ENCODE data around the gene RCVRN.
"Not testable (repeated sequence)": the region's sequence is repeated elsewhere in the genome, so short reads cannot be mapped to it uniquely, and the experiment has no call there.

RCVRN gene

DNA sequence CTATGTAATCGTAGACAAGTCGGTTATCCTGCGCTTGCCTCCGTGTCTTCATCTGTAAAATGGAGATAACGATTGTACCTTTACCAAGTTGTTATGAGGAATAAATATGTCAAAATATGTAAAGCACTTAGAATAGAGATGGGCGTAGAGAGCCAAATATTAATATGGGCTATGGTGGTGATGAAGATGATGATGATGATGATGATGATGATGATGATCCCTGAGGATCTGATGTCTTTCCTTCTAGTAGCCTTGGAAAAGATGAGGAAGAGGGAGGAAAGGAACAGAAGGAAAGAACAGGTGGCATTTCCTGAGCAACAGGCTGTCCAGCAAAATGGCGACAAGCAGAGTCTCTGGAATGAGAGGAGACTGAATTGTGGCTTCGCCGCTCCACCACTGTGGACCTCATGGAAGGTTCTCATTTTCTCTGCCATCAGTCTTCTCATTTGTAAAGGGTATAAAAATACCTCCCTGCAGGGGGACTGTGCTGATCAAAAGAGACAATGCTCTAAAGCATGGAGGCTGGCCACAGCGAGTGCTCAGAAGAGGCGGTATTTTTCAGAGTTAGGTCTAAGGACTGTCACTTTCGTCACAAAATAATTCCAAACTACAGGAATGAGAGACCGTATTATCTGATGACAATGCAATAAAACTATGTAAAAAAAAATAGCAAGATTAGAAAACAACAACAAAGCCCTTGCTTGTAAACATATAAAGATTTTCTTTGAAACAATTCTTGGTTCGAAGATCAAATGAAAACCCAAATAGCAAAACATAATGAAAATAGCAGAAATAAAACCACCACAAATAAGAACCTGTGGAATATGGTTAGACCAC is 17.2 kb upstream of the RCVRN start:
- DNase-seq (ENCODE audit: low read depth in 2 of 2, low spot score in 1 of 2) = no peak

DNA sequence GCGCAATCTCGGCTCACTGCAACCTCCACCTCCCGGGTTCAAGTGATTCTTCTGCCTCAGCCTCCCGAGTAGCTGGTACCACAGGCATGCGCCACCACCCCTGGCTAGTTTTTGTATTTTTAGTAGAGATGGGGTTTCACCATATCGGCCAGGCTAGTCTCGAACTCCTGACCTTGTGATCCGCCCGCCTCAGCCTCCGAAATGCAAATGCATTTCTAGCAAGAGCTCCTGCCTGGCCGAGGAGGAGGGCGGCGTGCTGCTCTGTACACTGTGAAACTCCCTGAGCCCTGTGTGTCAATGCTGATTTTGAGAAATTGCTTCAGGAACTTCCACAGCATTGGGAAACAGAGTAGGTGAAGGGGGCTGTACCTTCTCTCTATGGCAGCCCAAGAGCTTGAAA is 16.1 kb upstream of the RCVRN start:
- not testable (repeated sequence) for DNase-seq (ENCODE audit: low read depth in 2 of 2, low spot score in 1 of 2)

DNA sequence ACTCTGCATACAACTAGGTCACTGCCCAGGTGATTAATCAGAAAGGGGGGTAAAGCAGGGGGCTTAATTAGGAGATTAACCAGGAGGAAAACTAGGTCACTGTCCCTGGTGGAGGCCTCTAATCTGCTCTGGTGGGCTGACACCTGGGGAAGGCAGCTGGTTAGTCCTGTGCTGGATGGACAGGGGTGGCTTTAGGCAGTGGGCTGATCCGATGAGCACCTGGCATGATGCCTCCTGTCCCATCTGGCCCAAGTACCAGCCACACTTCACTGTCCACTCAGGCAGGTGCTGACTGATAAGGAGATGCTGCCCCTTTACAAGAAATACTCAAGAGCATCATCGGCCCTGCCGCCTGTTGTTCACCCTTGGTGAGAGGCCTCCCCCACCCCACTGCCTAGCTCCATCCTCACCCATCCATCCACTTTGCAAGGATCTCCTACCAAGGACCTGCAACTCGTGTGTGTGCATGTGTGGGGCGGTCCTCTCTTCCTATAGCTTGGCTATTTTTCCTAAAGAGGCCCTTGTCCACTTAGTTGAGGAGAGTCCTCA is 13.8 kb upstream of the RCVRN start:
- DNase-seq (ENCODE audit: low read depth in 2 of 2, low spot score in 1 of 2) = no peak

DNA sequence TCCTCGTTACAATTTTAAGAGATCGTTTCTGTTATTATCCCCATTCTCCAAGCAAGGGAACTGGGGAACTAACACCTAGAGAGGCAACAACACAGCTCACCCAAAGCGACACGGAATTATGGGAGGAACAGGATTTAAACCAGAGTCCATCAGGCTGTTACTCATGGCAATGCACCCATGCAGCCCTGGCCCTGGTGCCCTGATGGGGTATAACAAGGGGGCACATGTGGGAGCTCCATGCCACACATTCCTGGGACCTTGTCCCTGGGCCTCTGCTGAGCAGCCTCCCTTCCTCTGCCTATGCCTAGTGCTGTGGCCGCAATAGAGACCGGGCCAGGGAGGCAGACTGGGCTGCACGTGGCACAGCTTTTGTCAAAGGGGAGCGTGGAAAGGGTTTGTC is 13.3 kb upstream of the RCVRN start:
- no peak for DNase-seq (ENCODE audit: low read depth in 2 of 2, low spot score in 1 of 2)

DNA sequence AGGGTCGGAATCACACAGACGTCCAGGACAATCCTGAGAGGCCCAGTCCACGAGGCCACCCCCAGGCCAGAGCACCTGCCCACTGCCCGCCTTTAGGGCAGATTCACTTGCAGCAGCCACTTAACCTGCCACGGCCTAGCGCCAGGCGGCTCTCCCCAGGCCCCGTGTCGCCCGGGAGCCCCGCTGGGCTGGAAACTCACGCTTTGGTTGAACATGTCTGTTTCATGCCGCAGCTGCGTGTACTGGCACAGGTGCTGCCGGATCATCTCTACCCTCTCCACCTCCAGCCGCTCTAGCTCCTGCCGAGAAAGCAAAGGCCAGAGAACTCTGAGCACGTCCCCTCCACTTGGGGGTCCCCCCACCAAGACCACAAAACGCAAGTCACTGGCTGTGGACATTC is 12.7 kb upstream of the RCVRN start:
- DNase-seq (ENCODE audit: low read depth in 2 of 2, low spot score in 1 of 2) = no peak

DNA sequence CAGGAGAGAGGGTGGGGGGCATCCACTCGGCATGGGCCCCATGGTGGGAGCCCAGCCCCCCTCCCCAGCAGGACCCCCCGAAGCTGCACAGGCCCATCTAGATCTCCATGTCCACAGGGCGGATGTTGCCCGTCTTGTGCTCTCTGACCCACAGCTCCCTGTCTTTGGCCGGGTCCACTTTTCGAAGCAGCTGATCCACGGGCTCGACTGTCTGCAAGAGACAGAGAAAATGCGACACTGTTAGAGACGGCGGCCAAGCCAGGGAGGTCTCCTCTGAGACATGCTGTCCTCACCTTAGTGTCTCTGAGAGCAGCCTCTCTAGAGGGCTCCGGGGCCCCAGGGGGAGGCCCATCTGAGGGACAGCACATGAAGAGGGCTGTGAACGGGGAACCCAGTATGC is 12.1 kb upstream of the RCVRN start:
- no peak for DNase-seq (ENCODE audit: low read depth in 2 of 2, low spot score in 1 of 2)

DNA sequence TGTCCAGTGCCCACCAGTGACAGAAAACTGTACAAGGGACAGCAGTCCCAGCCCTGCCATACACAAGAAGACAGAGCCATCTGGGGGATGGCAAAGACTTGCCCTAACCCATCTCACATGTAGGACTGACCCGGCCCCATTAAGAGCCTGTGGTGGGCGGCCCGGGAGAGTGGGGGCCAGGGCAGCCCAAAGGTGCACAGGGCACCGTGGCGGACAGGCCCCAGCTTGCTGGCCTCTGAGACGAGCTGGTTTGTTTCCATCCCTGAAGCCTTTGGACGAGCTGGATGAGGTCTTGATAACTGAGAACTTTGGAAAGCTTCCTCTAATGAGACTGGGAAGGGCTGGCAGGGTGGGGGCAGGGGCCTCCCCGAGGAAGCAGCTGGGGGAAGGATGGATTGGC is 11.0 kb upstream of the RCVRN start:
- DNase-seq (ENCODE audit: low read depth in 2 of 2, low spot score in 1 of 2) = no peak

DNA sequence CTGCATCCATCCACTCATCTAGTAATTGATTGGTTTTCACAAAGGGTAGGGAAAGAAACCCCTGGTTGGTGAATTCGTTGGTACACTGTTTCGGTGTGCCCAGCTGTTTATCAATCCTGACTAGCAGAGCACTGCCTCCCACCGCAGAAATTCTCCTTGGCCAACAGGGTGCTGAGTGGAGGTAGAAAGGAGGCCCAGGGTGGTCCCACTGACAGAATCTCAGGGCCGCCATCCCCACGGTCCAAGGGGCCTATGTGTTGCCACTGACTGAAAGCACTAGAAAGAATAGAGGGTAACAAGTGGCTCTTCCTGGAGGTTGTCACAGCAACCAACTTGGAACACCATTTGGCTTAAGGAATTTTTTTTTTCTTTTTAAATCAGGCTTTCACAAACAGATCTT is 8.4 kb upstream of the RCVRN start:
- DNase-seq (ENCODE audit: low read depth in 2 of 2, low spot score in 1 of 2) = no peak

DNA sequence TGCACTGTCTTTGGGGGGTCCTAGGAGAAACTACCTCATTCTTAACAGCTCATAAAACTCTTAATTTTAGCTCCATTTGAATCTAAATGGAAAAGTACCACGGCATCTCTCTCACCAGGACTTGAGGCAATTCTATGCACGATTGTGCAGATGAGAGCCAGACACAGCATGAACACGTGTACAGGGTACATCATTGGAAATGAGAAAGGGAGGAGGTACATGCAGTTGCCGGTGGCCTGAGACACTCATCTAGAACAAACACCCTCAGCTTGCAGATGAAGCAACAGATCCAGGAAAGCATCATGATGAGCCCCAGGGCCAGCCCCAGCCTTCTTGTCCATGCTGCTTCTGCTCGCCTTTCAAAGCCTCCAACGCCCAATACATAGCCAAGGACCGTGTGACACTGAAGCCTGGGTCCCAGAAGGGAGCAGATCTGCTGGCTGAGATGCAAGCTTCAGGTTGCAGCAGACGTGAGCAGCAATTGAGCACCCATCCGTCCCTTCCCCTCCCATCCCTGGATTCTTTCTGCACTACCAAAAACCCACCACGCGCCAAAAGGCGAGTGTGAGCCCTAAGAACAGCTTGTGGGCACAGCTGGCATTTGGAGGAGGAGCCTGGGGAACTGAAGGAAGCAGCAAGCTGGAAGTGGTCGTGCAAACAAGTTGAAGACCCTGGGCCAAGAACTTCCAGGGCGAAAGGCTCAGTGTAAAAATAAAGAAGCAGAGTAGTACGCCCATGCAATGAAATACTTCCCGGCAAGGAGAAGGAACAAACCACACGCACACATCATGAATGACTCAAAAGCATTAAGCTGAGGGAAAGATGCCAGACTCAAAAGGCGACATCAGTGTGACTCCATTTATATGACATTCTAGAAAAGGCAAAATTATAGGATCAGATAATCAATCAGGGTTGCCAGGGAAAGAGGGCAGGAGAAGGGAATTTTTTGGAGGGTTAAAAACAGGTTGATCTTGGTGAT is 7.3 kb upstream of the RCVRN start:
- DNase-seq (ENCODE audit: low read depth in 2 of 2, low spot score in 1 of 2) = no peak

DNA sequence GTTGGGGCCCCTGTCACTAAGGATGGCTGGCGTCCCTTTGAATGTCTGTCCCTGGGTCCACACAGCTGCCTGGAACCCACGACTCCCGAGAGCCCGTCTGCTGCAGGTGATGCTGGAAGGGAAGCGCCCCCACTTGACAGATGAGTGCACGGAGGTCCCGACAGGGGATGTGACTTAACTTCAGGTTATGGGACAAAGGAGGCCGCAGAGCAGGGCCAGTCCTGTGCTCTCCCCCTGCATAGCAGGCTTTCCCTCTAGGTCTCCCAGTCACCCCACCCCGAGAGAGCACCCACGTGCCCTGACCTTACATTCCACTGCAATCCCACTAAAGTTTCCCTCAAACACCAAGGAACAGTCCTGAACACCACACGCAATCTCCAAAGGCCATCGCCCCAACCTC is 6.0 kb upstream of the RCVRN start:
- DNase-seq (ENCODE audit: low read depth in 2 of 2, low spot score in 1 of 2) = no peak

DNA sequence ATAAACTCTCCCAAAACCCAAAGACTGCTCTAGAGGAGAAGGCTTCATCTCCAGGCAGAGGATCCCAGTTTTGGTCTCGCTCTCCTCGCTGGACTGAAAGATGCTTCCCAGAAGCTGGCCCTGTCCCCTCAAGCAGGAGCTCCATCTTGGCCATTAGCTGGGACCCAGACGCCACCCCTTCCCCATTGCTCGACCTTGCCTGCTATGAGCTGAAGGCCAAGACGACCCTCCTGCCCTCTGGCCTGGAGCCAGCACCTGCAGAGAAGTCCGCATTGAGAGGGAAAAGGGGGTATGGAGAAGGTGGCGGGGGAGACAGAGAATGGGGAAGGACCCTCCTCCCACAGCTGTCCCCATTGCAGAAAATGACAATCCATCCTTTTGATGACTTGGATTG is 3.6 kb upstream of the RCVRN start:
- no peak for DNase-seq (ENCODE audit: low read depth in 2 of 2, low spot score in 1 of 2)

DNA sequence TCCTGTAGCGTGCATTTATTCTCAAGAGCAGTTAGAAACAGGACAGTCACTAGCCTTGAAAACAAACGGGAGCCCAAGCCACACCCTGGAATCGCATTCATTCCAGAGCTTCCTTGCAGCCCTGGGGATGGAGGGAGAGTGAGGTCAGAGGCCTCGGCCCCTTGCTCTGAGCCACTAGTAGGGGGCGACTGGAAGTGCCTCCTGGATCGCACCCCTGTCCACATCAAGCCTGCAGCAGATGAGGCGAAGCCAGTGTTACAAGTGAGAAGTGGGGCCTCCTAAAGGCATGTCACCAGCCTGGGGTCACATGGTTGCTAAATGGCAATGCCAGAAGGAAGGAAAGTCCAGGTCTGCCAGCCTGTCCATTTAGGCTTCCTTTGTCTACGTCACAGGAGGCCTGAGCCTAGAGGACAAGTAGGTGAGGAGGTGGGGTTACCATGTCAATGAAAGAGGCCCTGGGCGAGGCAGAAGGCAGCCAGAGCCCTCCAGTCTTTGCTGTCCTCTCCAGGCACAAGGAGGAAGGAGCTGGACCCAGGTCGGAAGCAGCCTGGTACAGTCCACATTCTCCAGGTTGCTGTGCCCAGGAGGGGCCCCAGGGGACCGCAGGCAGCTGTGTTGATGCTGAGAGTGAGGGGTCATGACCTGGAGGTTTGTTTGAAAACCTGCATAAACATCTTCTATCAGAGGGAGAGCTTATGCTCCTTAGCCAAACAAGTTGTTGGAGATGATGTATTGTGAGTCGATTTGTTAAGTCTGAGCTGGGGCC is 3.0 kb upstream of the RCVRN start:
- DNase-seq (ENCODE audit: low read depth in 2 of 2, low spot score in 1 of 2) = no peak

DNA sequence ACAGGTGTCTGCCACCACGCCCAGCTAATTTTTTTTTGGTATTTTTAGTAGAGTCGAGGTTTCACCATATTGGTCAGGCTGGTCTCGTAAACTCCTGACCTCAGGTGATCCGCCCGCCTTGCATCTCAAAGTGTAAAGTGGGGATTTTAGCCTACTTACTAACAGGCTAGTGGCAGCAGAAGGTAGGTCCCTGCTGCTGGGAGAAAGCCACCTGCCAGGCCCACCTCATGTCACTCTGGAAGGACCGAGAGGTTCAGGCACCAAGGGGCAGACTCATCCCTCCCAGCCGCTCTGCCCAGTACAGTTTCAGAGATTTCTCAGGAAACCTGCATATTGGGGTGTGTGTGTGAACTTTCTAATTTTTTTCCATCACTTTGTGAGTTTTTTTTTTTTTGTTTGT is 2.1 kb upstream of the RCVRN start:
- DNase-seq (ENCODE audit: low read depth in 2 of 2, low spot score in 1 of 2) = no peak

DNA sequence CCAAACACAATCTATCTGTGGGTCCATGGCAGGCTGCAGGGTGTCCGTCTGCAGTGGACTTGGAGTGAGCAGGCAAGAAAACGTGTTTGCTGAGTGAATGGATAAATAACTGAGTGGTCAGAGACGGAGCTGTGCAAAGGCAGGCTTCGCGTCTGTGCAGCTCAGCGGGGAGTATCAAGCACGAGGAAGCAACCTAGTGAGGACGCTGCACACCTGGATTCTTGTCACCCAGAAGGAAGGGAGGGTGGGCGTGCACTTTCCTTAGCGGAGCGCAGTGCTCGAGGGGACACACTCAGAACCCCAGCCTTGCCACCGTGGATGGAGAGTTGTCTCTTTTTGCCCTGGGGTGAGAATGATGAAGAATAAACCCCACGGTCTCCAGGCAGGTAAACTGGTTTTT is 1.5 kb upstream of the RCVRN start:
- no peak for DNase-seq (ENCODE audit: low read depth in 2 of 2, low spot score in 1 of 2)

DNA sequence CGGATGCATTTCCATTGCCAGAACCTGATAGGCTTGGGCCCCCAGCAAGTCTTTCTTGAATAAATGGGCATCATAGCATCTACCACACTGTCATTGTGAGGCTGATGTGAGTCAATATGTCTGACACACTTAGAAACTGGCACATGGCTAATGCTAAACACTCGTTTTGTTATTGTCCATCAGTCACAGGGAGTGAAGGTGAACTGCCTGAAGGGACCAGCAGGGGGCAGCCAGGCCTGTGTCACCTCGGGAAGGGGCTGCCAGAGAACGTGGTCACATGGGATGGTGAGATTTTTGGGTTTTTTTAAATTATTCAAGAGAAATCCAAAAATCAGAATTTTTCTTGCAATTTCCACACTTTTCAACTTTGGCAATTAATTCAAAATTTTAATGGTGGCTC is 831 bp upstream of the RCVRN start:
- DNase-seq (ENCODE audit: low read depth in 2 of 2, low spot score in 1 of 2) = no peak

DNA sequence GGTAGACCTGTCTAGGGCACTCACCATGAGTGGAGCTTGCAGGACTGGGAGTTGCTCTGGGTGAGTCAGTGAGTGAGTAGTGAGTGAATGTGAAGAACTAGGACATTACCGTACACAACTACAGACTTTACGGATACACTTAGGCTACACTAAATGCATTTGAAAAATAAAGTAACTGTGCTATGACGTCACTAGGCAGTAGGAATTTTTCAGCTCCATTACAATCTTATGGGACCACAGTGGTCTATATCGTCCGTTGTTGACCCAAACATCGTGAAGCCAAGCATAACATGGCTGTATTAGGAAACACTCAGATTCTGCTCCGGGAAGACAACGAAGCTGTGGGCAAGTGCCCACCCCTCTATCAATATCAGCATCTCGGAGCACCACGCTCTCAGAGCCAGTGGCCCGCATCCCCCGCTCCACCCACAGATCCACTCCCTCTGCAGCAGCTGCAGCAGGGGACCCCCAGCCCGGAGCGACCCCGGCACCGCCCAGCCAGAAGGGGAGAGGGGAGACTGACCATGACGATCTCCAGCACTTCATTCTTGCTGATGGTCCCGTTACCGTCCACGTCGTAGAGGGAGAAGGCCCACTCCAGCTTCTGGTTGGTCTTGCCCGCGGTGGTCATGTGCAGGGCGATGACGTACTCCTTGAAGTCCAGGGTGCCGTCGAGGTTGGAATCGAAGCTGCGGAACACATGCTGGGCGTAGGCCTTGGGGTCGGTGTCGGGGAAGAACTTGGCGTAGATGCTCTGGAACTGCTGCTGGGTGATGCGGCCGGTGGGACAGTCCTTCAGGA is 594 bp downstream of the RCVRN start:
- no peak for DNase-seq (ENCODE audit: low read depth in 2 of 2, low spot score in 1 of 2)

DNA sequence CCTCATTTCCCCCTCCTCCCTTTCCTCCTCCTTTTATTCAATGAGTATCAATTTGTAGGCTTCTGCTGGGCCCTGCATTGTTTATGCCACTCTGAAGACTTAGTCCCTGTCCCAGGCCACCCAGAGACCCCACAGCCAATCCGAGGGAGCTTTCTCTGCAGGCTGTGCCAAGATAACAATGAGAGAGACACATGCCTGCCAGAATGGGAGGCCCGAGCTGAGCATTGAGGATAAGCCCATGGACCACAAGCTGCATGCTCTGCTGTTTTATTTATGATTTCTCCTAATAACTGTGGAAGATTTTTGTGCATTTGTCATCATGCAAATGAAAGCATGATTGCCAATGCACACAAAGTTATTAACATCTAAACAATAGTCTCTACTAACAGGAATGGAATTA is 3.0 kb downstream of the RCVRN start:
- no peak for DNase-seq (ENCODE audit: low read depth in 2 of 2, low spot score in 1 of 2)

DNA sequence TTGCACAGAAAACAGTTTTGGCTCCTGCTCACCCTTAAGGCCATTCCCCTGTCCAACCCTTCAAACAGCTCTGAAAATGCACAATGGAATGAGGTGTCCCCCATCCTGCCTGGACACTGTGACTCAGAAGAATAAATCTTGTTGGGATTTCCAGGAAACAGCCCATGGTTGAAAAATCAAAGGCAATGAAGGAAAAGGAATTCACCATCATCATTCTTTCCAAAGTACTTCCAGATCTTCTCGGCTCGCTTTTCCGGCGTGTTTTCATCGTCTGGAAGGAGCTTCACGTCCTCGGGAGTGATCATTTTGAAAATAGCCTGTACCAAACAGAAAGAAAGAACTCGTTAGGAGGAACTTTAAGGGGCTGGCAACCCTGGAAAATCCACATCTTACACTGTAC is 4.3 kb downstream of the RCVRN start:
- DNase-seq (ENCODE audit: low read depth in 2 of 2, low spot score in 1 of 2) = no peak

DNA sequence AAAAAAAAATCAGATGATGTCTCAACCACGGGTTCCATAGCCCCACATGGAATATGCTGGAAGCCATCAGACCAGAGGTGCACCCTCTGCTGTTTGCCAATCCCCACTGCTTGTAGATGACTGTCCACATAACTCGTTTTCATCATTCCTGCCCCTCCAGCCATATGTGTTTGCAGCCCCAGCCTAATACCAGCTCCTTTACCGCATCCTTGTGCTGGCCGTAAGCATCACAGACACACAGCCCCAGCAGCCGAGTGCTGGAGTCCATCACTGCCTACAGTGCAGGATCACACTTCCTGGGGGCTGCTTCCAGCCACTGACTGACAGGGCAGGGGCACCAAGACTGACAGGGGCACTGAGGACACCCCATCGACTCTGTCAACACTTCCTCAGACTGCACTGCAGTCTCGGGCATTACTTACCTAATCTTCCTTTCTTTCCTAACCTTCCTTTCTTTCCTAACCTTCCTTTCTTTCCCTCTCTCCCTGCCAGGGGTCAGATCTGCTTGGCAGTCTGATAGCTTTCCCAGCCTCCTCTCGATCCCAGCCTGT is 5.0 kb downstream of the RCVRN start:
- DNase-seq (ENCODE audit: low read depth in 2 of 2, low spot score in 1 of 2) = no peak

Measured in stimulated activated CD8-positive, alpha-beta memory T cell treated with anti-CD3 and anti-CD28 coated beads, Interleukin-4, amount 100 ng/mL, for 1 hour (primary cell).